T-cell (primary cell): Measurements from ENCODE around the gene AMTN. TPM values are rescaled to one million over a fixed set of nuclear protein-coding genes. Genes with fewer than 3 reads are reported as not detected.

Experiments used
- ATAC-seq, 4 experiments: fragments of 200-7000 bp in 3 of 4; fragments of 150-1000 bp in 1 of 4; cut with Tn5 transposase; replicated peaks in 1 of 4; 1 replicate in 3 of 4; 2 replicates in 1 of 4; pipeline ENCODE4 v1.10.0; 2021; ENCODE audit warnings: moderate library complexity in 3 of 4, mild to moderate bottlenecking in 2 of 4, moderate number of reproducible peaks in 1 of 4
- CTCF ChIA-PET, 2 donors: fragments of 300-600 bp; sonication (Branson Sonifier 250); formaldehyde crosslinking; loops; one replicate each; lab custom pipeline; 2022; ENCODE audit warnings: antibody characterized with exemption in 2 of 2; lab: Charles Lee
- POLR2A ChIA-PET, 2 donors: fragments of 300-600 bp; sonication (Branson Sonifier 250); formaldehyde crosslinking; loops; one replicate each; lab custom pipeline; 2022; ENCODE audit warnings: antibody characterized with exemption in 2 of 2; lab: Charles Lee
- DNase-seq, 35 experiments: peaks; one replicate each; pipeline versions ENCODE4 v3.0.0 to v3.0.0-alpha.2; 2013 to 2023
- H3K27ac ChIP-seq: one replicate; pipeline ENCODE4 v1.5.1; 2013; ENCODE audit warnings: low read length
- H3K27me3 ChIP-seq, 2 experiments: replicated peaks in 1 of 2; 1 replicate in 1 of 2; 2 replicates in 1 of 2; pipeline versions ENCODE4 v1.6.1 to v1.7.0; 2013; ENCODE audit warnings: low read length in 1 of 2, mixed read lengths in 1 of 2; ENCODE audit not compliant: control insufficient read depth in 2 of 2, insufficient read depth in 2 of 2; ENCODE audit errors: extremely low read depth in 1 of 2
- H3K36me3 ChIP-seq, 2 donors: 1 replicate in 1 of 2; 2 replicates in 1 of 2; pipeline versions ENCODE4 v1.6.1 to v1.7.0; 2013; ENCODE audit warnings: low read length in 1 of 2; ENCODE audit not compliant: control insufficient read depth in 2 of 2, insufficient read depth in 1 of 2; ENCODE audit errors: extremely low read depth in 1 of 2
- H3K4me1 ChIP-seq, 2 experiments: 1 replicate in 1 of 2; 2 replicates in 1 of 2; pipeline versions ENCODE4 v1.6.1 to v1.7.0; 2013; ENCODE audit warnings: low read length in 2 of 2, mixed read lengths in 1 of 2; ENCODE audit not compliant: insufficient read depth in 2 of 2, control insufficient read depth in 1 of 2; ENCODE audit errors: extremely low read depth in 1 of 2
- H3K4me3 ChIP-seq, 2 donors: 1 replicate in 1 of 2; 2 replicates in 1 of 2; pipeline versions ENCODE4 v1.5.1 to v1.7.0; 2013; ENCODE audit warnings: mild to moderate bottlenecking in 2 of 2, low read length in 1 of 2, moderate library complexity in 1 of 2; ENCODE audit not compliant: control insufficient read depth in 1 of 2; ENCODE audit errors: extremely low read depth in 1 of 2
- H3K9me3 ChIP-seq: 2 replicates; pipeline ENCODE4 v1.7.0; 2013
- H3K27ac Mint-ChIP-seq, 2 donors: one replicate each; pipeline ENCODE4 v1.8.0; 2020 to 2021; ENCODE audit warnings: mild to moderate bottlenecking in 2 of 2, mixed read lengths in 2 of 2
- H3K27me3 Mint-ChIP-seq, 2 donors: one replicate each; pipeline ENCODE4 v1.8.0; 2021 to 2022; ENCODE audit warnings: mixed read lengths in 2 of 2
- H3K36me3 Mint-ChIP-seq: one replicate; pipeline ENCODE4 v1.8.0; 2021; ENCODE audit warnings: mixed read lengths
- H3K4me1 Mint-ChIP-seq, 3 donors: one replicate each; pipeline ENCODE4 v1.8.0; 2020 to 2022; ENCODE audit warnings: mixed read lengths in 3 of 3, mild to moderate bottlenecking in 1 of 3
- H3K4me3 Mint-ChIP-seq, 3 donors: one replicate each; pipeline ENCODE4 v1.8.0; 2020 to 2022; ENCODE audit warnings: mild to moderate bottlenecking in 3 of 3, mixed read lengths in 3 of 3, moderate library complexity in 3 of 3
- H3K9me3 Mint-ChIP-seq, 3 donors: one replicate each; pipeline ENCODE4 v1.8.0; 2020 to 2022; ENCODE audit warnings: mixed read lengths in 3 of 3
- WGBS: methylation state at CpG from one replicate; pipeline ENCODE4 v1.1.5; 2013; ENCODE audit warnings: missing lambda C conversion rate; ENCODE audit not compliant: insufficient coverage; 5-methylcytosine and 5-hydroxymethylcytosine counted together
- total RNA-seq, 35 experiments: library from RNA in 6 of 35; stranded (reverse) in 6 of 35; fragments of 120-200 nt in 1 of 35; gene quantifications; one replicate each; pipeline versions ENCODE4 v1.2.1 to v1.2.4 and lab custom pipeline; 2013 to 2026

The AMTN gene
- total RNA-seq, 5 donors from 2014 or later (not counting 1 experiment from before 2014, with no cell fraction given): not detected

- H3K9me3 ChIP-seq: no peaks in the 10 kb centered on the region
- H3K4me1 Mint-ChIP-seq: no peaks in the 10 kb centered on the region
- DNase-seq: no peak
- H3K27me3 Mint-ChIP-seq: peaks cover 12 to 14% of the 10 kb centered on the region in 2 donors
- no peak overlapping the region for H3K27ac Mint-ChIP-seq
- POLR2A ChIA-PET: no interaction called here
- H3K27ac ChIP-seq: no peak overlapping the region
- no peaks in the 10 kb centered on the region for H3K36me3 ChIP-seq
- no peaks in the 10 kb centered on the region for H3K4me1 ChIP-seq
- no peak overlapping the region for H3K4me3 ChIP-seq
- H3K36me3 Mint-ChIP-seq: no peaks in the 10 kb centered on the region
- CTCF ChIA-PET: no interaction called here
- peaks cover 0 to 12% of the 10 kb centered on the region in 2 experiments for H3K27me3 ChIP-seq
- no peak for ATAC-seq
- no peak overlapping the region for H3K4me3 Mint-ChIP-seq
- H3K9me3 Mint-ChIP-seq: no peaks in the 10 kb centered on the region
Observed at GRCh38 chr4:70544279-70544868, 26.0 kb downstream of the AMTN start.

GRCh38 chr4:70556856-70557255, 38.5 kb downstream of the AMTN start:
- ATAC-seq: no peak
- no peak overlapping the region for H3K4me3 Mint-ChIP-seq
- no CpG with 5 or more reads among the region's 1 CpG for WGBS
- H3K36me3 ChIP-seq: no peaks in the 10 kb centered on the region
- no peak overlapping the region for H3K27ac ChIP-seq
- peaks cover 7 to 13% (median 10%) of the 10 kb centered on the region in 3 donors for H3K4me1 Mint-ChIP-seq
- no peaks in the 10 kb centered on the region for H3K36me3 Mint-ChIP-seq
- no peaks in the 10 kb centered on the region for H3K9me3 ChIP-seq
- H3K4me1 ChIP-seq: no peaks in the 10 kb centered on the region
- peaks cover 0 to 2% (median 0%) of the 10 kb centered on the region in 3 donors for H3K9me3 Mint-ChIP-seq
- H3K27ac Mint-ChIP-seq: no peak overlapping the region
- no peak overlapping the region for H3K4me3 ChIP-seq
- no peak for DNase-seq
- H3K27me3 ChIP-seq: no peaks in the 10 kb centered on the region
- CTCF ChIA-PET: no interaction called here
- peaks cover 2 to 3% of the 10 kb centered on the region in 2 donors for H3K27me3 Mint-ChIP-seq
- POLR2A ChIA-PET: no interaction called here

GRCh38 chr4:70559211-70559830, 41.0 kb downstream of the AMTN start:
- ATAC-seq (peak in 1 of 4 experiments; percentile 43), DNase-seq (peak in 23 of 35 experiments; percentile 2 to 55 (median 12))
- Histone ChIP-seq H3K36me3 (no peaks in the 10 kb centered on the region), H3K4me1 (no peaks in the 10 kb centered on the region), H3K4me3 (no peak overlapping the region), H3K9me3 (no peaks in the 10 kb centered on the region), H3K27me3 (no peaks in the 10 kb centered on the region), H3K27ac (no peak overlapping the region)
- CTCF ChIA-PET: interaction anchor here (0.6 to 1.1 kb wide), 2 partner anchors 13 to 728 kb away, joined by 3 to 4 read pairs; no protein-coding TSS in a partner anchor
- no peaks in the 10 kb centered on the region for H3K9me3 Mint-ChIP-seq
- no peak overlapping the region for H3K4me3 Mint-ChIP-seq
- POLR2A ChIA-PET: no interaction called here
- H3K36me3 Mint-ChIP-seq: no peaks in the 10 kb centered on the region
- peaks cover 7 to 13% (median 10%) of the 10 kb centered on the region in 3 donors for H3K4me1 Mint-ChIP-seq
- H3K27me3 Mint-ChIP-seq: no peaks in the 10 kb centered on the region
- no peak overlapping the region for H3K27ac Mint-ChIP-seq
- 0% methylated on average over 1 of the region's 2 CpGs for WGBS

GRCh38 chr4:70559924-70560323, 41.6 kb downstream of the AMTN start:
- ChIA-PET CTCF (interaction anchor here in 1 of 2 donors (1.1 kb wide), 1 partner anchor 14 kb away, joined by 4 read pairs; no protein-coding TSS in a partner anchor), POLR2A (no interaction called here)
- Histone ChIP-seq H3K36me3 (no peaks in the 10 kb centered on the region), H3K9me3 (no peaks in the 10 kb centered on the region), H3K4me3 (no peak overlapping the region), H3K4me1 (no peaks in the 10 kb centered on the region), H3K27me3 (no peaks in the 10 kb centered on the region), H3K27ac (no peak overlapping the region)
- Mint-ChIP-seq H3K27me3 (no peaks in the 10 kb centered on the region), H3K9me3 (no peaks in the 10 kb centered on the region), H3K4me1 (peaks cover 7 to 13% (median 10%) of the 10 kb centered on the region in 3 donors), H3K27ac (no peak overlapping the region), H3K36me3 (no peaks in the 10 kb centered on the region), H3K4me3 (no peak overlapping the region)
- 100% methylated on average over 1 of the region's 1 CpG for WGBS
- ATAC-seq: no peak
- no peak for DNase-seq

- H3K27me3 Mint-ChIP-seq: peaks cover 0 to 3% of the 10 kb centered on the region in 2 donors
- Histone ChIP-seq H3K4me1 (no peaks in the 10 kb centered on the region), H3K27ac (no peak overlapping the region), H3K4me3 (no peak overlapping the region), H3K27me3 (no peaks in the 10 kb centered on the region), H3K9me3 (no peaks in the 10 kb centered on the region), H3K36me3 (no peaks in the 10 kb centered on the region)
- WGBS: 94% methylated on average over 3 of the region's 8 CpGs
- ChIA-PET CTCF (no interaction called here), POLR2A (no interaction called here)
- no peak for ATAC-seq
- H3K4me1 Mint-ChIP-seq: peaks cover 4 to 5% (median 5%) of the 10 kb centered on the region in 3 donors
- no peaks in the 10 kb centered on the region for H3K9me3 Mint-ChIP-seq
- no peak overlapping the region for H3K27ac Mint-ChIP-seq
- no peak overlapping the region for H3K4me3 Mint-ChIP-seq
- DNase-seq: no peak
- H3K36me3 Mint-ChIP-seq: no peaks in the 10 kb centered on the region
Observed at GRCh38 chr4:70564033-70564432, 45.7 kb downstream of the AMTN start.

- Histone ChIP-seq H3K36me3 (no peaks in the 10 kb centered on the region), H3K27ac (no peak overlapping the region), H3K4me1 (no peaks in the 10 kb centered on the region), H3K27me3 (peaks cover 0 to 14% of the 10 kb centered on the region in 2 experiments), H3K9me3 (no peaks in the 10 kb centered on the region), H3K4me3 (no peak overlapping the region)
- Mint-ChIP-seq H3K27ac (no peak overlapping the region), H3K4me3 (no peak overlapping the region), H3K4me1 (no peaks in the 10 kb centered on the region), H3K9me3 (peaks cover 0 to 2% (median 0%) of the 10 kb centered on the region in 3 donors), H3K36me3 (no peaks in the 10 kb centered on the region), H3K27me3 (peaks cover 0 to 10% of the 10 kb centered on the region in 2 donors)
- POLR2A ChIA-PET: no interaction called here
- CTCF ChIA-PET: interaction anchor here in 1 of 2 donors (0.6 kb wide), 1 partner anchor 21 kb away, joined by 3 read pairs; the partner anchor contains the start of gene AMBN
- no peak for ATAC-seq
- WGBS: no CpG with 5 or more reads among the region's 2 CpGs
- no peak for DNase-seq
Observed at GRCh38 chr4:70570796-70571195, 52.4 kb downstream of the AMTN start.
